ENCODE measurements around the gene SLC9A7.

- no peak for TF ChIP-seq CTCF (IDR thresholded peaks at IDR 0.05)
- TF ChIP-seq POLR2A (IDR thresholded peaks at IDR 0.05): no peak
Observed at GRCh38 chrX:46792810-46793188, 33.9 kb upstream of the SLC9A7 start.
